NCI-H748 (cell line): ENCODE measurements around the gene RAB3IL1.
"Not testable (repeated sequence)": the region's sequence is repeated elsewhere in the genome, so short reads cannot be mapped to it uniquely, and the experiment has no call there.

Experiments
- DNase-seq: peaks from one replicate; lab custom pipeline; 2025; ENCODE audit not compliant: unreplicated experiment; lab: John Stamatoyannopoulos, UW

The RAB3IL1 gene

GRCh38 chr11:61887839-61888494 lies 29.4 kb downstream of the RAB3IL1 start:
- no peak for DNase-seq

DNA sequence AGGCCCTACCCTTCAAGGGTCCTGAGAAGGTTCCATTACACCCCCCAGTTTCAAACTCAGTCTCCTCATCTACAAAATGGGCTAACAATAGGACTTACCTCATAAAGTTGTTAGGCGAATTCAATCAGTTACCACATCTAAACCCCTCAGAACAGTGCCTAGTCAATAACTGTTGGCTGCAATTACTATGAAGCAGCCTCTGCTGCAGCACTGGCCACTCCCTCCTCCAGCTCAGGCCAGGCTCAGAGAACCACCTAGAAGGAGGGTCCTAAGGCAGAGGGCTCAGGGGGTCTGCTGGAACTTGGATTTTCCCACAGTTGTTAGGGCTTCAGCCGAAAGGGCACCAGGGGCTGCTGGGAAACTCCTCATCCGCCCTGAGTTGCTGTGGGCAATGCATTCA lies 30.7 kb downstream of the RAB3IL1 start:
- no peak for DNase-seq

GRCh38 chr11:61885784-61886580 lies 31.4 kb downstream of the RAB3IL1 start:
- no peak for DNase-seq

GRCh38 chr11:61885166-61885778 lies 32.1 kb downstream of the RAB3IL1 start:
- DNase-seq, result peak; percentile 43

DNA sequence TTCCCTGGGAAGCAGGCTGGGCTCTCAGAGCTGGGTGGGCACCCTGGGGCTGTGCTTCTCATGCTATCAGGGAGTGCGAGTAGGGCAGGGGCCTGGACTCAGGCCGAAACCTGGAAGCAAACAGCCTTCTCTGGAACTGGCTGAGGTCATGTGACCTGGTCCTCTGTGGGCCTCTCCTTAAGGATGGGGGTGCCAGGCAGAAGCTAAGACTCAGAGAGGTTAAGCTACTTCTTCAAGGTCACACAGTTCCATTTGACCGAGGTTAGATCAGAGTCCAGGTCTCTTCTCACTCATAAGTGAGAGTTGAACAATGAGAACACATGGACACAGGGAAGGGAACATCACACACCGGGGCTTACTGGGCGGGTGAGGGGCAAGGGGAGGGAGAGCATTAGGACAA lies 33.4 kb downstream of the RAB3IL1 start:
- no peak for DNase-seq

GRCh38 chr11:61883327-61883726 lies 34.0 kb downstream of the RAB3IL1 start:
- no peak for DNase-seq

DNA sequence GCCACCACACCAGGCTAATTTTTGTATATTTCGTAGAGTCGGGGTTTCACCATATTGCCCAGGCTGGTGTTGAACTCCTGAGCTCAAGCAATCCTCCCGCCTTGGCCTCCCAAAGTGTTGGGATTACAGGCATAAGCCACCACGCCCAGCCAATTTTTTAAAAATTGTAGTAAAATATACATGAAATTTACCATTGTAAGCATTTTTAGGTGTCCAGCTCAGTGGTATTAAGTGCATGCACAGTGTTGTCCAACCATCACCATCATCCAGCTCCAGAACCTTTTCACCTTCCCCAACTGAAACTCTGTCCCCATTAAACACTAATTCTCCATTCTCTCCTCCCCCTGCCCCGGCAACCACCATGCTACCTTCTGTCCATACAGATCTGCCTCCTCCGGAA lies 34.5 kb downstream of the RAB3IL1 start:
- DNase-seq, result no peak

DNA sequence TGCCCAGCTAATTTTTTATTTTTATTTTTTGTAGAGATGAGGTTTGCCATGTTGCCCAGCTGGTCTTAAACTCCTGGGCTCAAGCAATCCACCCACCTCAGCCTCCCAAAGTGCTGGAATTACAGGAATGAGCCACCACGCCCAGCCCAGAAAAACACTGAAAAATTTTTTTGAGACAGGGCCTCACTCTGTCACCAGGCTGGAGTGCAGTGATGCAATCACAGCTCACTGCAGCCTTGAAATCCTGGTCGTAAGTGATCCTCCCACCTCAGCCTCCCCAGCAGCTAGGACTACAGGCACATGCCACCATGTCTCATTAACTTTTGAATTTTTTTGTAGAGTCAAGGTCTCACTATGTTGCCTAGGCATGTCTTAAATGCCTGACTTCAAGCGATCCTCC lies 35.1 kb downstream of the RAB3IL1 start:
- DNase-seq, result not testable (repeated sequence)

- DNase-seq, result no peak
These were observed 36.0 kb downstream of the RAB3IL1 start for GRCh38 chr11:61881397-61881796.

GRCh38 chr11:61880454-61880853 lies 36.9 kb downstream of the RAB3IL1 start:
- DNase-seq, result no peak

DNA sequence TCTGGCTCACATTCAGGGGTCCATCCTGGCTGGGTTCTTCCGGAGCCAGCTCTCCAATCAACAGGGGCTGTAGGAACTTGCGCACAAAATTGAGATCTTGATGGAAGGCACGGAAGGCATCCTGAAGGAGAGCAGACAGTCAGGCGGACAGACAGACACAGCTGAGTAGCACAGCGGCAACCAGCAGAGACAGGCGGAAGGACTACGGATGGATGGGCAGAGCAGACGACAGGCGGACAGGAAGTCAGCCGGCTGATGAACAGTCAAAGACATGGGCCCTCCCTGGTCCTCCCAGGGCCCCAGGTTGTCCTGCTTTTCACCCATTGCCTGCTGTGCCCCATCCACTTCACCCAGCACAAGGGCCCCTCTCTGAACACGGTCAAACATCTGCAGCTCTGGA lies 37.3 kb downstream of the RAB3IL1 start:
- DNase-seq, result no peak

DNA sequence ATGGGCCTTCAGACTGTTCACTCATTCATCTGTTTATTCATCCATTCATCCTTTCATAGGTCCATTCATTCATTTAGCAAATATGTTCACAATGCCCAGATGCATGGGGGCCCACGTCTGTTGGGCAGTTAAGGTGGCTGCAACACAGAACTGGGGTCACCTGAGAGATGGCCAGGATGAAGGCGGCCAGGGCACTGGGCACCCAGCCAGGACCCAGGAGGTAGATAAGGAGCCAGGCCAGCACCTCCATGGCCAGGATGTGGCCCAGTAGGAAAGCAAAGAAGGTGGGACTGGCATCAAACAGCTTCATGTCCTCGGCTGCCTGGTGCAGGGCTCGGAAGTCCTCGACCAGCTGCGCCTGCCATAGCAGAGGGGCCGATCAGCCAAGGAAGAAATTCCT lies 38.2 kb downstream of the RAB3IL1 start:
- DNase-seq, result no peak

DNA sequence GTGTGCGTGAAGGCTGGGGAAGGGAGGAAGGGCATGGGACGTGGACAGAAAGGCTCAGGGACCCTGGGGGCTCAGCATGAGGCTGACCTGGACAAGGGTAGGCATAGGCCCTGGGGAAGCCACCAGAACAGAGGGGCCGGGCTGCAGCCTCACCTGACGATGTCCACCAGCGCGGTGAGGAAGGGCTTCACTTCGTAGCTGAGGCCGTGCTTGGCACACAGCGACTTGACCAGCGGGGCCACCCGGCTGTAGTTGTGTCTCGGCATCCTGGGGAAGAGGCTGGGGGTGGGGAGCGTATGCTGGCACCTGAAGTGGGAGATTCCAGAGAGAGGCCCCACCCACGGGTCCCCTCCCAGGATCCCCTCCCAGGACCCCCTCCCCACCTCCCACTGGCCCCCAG lies 41.7 kb downstream of the RAB3IL1 start:
- DNase-seq, result no peak

DNA sequence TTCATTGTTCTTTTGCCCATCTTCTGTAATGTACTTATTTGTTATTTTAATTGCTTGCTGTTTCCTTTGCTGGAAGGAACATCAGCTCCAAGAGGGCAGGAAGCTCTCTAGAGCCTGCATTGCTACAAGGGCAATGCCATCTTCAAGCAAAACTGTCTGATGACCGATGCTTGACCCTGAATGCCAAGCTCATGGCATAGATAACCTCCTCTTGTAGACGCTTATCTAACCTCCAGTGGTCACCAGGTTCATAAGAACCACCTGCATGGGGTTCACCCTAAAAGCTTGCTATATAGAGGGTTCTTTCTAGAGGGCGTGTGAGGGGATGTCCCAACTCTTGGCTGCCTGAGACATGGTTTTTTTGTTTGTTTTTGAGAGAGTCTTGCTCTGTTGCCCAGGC lies 42.5 kb downstream of the RAB3IL1 start:
- no peak for DNase-seq

- no peak for DNase-seq
These were observed 43.0 kb downstream of the RAB3IL1 start for GRCh38 chr11:61874377-61874809.

GRCh38 chr11:61873588-61874376 lies 43.6 kb downstream of the RAB3IL1 start:
- no peak for DNase-seq

DNA sequence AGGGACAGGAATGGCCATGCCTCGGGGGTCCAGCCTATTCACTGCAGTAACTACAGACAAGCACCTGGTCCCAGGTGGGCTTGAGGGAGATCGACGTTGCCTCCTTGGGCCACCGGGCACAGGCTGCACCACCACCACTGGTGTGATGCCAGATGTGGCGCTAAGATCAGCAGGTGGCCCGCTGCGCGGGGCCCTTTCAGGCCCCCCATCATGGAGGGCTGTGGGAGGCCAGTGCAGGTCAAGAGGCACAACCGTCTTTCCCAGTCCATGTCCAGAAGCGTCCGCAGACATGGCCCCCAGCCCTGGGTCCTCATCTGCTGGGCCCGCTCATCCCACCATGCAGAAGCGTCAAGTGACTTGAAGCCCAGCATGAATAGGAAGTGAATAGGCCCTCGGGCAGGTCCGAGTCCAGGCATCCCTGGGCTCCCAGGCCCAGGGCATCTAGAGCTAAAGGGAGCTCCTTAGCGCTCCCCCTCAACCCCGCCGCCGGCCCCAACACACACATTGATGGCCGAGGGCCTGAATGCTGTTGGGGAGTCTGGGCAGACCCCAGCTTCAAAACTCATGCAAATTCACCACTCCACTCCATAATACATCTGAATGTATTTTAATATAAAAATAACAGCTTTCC lies 44.3 kb downstream of the RAB3IL1 start:
- no peak for DNase-seq

DNA sequence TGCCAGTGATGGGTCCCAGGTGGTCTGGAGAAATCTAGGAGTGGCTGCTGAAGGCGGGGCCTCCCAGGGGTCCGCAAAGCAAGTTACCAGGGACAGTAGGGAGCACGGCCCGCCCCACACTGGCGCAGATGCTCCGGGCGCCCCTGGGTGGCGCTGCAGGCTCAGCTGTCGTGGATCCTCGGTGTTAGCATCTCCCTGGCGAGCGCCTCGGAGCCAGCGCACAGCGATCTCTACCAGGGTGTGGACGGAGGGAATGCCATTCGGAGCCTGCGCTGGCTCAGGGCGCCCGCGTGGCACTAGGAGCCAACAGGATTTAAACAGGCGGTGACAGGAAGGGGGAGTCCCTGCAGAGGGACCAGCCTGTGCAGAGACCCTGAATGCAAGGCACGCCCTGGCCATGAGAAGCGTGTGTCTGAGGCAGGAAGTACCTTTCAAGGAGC lies 46.2 kb downstream of the RAB3IL1 start:
- peak; percentile 88 for DNase-seq

GRCh38 chr11:61870541-61871031 lies 46.8 kb downstream of the RAB3IL1 start:
- DNase-seq, result no peak

- no peak for DNase-seq
These were observed 47.5 kb downstream of the RAB3IL1 start for GRCh38 chr11:61869708-61870451.
